Hypothalamus (tissue), 51 donors: ENCODE measurements around the gene PPP1R13B.

ENCODE experiments used
- DNase-seq, 51 donors: peaks; one replicate each; lab custom pipeline; 2025; lab: John Stamatoyannopoulos, UW

Gene PPP1R13B

DNA sequence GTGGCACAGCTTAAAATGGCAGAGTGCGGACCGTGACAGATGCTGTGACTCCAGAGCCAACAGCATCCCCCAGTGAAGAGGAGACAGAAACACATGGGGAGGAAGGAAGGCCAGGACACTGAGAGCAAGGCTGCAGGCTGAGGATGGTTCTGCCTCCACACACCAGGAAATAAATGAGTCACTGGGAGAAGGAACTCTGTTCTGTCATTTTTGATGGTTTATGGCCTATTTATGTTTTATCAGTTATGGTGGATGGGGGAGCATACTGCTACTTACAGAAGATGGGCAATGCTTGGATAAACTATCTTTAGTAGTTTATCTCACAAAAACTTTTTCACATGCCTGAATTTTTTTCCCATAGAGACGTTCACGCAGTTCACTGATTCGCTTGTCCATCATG is 97.9 kb downstream of the PPP1R13B start:
- DNase-seq, result no peak

DNA sequence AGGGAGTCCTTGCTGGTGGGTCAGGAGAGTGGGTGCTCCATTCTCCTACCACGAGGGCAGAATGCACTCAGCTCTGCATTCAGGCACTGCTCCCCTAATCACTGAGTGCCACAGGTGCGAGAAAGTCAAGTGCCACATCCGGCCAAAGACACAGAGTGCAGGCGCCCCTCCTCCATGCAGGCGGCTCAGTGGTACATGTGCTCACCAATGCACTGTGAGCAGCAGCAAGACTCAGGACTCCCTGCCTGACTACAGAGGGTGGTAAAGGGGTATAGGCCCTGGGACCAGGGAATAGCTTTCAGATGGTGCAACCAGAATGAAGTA is 98.9 kb downstream of the PPP1R13B start:
- no peak for DNase-seq

DNA sequence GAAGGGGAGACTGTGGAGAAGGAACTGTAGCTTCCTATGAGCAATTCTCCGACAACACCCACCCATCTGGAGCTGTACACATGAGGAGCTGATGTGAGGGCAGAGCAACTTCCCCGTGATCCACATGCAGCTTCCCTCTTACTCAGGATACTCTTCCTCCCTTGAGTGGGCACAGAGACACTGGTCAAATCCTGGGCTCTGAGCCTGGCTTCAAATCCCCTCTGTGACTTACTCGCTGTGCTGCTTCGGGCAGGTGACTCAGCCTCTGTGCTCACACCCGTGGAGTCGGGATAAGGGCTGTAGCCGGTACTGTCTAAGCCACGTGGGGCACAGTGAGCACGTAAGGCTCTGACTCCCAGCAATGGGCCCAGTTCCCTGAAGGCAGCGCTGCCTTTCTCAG is 100.7 kb downstream of the PPP1R13B start:
- peak in 1 of 51 donors; percentile 69 for DNase-seq

DNA sequence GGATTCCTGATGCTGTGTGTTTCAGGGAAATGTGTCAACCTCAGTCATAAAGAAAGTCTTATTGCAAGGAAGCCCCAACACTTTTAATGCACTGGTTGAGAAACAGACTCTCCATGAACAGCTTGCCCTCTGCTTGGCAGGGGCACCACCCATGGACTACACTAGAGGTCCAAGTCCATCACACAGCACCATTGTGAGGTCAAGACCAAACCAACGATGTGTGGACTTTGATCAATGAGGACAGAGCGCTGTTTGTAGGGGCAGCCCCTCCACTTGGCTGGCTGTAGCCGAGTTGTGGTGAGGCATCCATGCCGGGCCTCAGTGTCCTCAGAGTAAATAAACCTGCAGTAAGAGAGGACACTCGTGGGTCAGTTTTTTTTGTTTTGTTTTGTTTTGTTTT is 102.0 kb downstream of the PPP1R13B start:
- DNase-seq, result no peak

DNA sequence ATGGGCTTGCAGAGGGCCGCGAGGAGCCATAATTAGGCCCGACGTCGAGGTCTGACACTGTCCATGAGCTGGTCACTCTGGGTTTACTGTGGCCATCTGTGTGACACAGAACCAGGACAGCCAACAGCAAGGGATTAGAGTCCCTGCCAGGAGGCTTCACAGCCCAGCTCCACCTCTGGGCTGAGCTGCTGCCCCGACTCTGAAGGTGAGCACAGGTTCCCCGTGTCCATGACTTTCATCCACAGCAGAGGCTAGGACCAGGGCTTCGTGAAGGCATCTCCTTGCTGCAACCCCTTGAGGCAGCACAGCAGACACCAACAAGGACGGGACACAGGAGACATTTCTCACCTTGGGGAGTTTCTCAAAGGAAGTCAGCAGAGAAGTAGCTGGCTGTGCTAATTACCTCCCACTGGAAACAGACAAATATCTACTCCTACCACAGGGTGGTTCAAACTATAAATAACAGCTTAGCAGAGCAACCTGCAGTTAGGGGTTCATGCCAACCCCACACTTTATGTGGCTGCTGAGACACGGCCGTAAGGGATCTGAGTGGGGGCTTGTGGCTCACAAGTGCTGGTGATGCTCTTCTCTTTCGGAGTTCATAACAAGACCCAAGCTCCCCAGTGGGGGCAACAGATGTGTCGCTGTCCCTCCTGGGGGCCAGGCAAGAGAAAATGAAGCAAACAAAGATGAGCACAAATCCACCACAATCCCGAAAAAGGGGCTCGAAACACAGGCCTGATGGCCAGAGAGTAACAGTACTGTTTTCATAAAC is 102.6 kb downstream of the PPP1R13B start:
- DNase-seq, result no peak

DNA sequence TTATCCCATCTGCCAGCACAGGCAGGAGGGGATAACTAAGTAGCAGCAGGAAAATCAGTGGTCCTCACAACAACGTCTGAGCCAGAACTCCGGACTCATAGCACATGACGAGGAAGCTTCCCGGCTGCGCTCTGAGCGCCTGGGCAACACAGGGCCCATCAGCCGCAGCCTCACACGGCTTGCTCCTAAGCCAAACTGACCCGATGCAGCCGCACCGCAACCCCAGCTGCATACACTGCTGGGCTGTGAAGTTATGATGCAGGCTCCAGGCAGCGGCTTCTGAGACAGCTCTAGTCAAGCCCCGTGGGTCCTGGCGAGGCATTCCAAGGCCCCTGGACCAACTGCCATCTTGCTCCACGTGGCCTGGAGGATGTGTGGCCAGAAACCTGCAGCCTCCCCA is 103.7 kb downstream of the PPP1R13B start:
- DNase-seq, result no peak

DNA sequence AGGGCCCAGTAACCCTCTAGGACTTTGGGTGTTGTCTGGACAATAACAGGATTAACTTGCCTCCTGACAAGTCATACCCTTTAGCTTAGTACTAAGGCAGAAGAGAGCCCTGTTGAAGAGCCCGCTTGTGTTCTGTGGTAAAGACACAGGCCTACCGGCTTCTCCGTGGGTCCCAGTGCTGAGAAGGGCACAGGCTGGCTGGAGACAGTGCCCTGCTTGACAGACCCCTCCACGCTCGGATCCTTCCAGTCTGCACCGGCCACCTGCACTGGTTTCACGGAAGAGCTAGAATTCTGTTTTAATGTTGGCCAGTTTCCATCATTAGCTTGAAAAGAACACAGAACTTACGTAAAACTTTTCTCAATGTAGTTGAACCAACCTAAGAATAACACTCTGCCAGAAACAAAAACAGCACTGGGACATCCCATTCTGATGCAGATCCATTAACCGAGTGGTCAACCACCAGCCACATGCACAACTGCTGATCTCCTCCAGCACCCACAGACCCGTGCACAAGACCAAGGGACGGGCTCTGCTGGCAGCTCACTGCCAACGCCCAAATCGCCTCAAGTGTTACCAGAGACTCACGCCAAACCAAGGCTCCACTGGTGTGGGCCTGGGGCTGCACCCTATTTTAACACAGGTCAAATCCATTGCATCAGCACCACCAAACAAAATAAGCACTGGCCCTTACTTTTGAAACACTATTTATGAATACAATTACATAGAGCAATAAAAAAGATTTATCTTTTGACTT is 104.7 kb downstream of the PPP1R13B start:
- no peak for DNase-seq

DNA sequence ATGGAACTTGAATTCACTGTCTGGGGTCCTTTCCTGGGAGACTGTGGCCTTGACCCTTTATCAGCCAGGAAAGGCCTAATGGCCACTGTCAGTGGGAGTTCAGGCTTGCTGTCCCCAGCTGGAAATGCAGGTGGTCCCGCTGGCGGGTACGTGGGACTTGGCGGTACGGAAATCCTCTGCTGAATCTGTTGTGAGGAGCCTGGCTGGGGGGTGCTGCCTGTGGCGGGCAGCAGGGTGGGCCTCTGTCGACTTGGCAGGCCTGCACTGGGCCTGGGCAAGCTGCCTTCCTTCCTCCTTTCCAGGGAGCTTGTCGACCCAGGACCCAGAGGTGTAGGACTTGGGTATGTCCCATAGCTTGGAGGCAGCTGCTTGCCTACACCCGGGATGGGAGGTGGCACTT is 105.5 kb downstream of the PPP1R13B start:
- no peak for DNase-seq

DNA sequence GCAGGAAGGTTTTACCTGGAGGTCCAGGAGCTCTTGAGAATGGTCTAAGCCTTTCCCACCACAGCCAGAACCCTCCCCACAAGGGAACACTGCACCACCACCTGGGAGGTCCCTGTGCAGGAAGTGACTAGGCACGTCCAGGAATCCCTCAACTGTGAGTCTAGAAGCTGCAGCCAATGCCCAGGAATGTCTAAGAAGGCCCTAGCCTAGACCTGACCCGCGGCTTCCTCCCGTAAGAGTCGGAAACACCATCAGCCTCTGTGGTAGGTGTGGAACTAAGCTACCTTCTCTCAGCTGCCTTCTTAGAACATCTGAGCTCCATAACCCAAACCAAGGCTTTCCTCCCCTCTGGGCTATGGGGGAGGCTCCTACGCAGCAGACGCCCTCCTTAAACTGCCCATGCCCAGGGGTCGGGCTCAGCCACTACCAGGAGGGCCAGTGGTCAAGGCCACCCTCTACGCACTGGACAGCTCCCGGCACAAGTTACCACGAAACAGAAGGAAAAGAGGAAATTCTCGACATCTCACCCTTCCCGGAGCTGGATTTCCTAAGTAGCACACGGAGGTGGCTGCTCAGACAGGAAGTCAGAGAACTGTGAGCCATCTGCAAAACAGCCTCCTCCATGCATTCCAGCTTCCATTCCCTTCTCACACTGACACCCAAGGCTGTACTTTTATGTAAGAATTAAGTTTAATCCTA is 106.2 kb downstream of the PPP1R13B start:
- no peak for DNase-seq

DNA sequence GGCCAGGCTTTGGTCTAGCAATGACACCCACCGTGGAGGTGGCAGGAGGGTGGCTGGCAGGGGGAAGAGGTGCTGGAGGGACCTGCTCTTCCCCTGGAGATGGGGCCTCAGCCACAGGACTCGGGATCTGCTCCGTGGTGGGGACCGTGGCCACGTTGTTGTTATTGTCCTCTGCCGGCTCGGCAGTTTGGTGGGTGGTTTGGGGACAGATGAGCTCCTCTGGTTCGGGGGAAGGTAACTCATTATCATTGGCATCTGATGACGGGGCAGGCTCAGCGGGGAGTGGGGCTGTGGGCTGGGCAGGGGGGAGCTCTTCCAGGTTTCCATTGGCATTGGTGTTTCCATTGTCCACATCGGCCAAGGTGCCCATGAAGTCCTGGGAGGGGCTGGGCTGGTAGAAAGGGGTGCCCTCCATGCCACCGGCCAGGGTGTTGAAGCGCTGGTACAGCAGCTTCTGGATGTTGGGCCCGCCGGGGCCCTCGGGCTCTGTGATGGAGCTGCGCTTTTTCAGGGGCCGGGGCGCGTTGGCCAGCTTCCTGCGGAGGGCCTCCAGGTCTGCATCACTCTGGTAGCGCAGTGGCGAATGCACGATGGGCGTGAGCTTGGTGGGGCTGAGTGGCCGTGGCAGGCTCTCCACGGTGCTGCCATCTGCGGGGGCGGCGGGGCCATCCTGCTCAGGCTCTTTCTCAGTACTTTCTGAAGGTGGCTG is 107.4 kb downstream of the PPP1R13B start:
- DNase-seq, result no peak

DNA sequence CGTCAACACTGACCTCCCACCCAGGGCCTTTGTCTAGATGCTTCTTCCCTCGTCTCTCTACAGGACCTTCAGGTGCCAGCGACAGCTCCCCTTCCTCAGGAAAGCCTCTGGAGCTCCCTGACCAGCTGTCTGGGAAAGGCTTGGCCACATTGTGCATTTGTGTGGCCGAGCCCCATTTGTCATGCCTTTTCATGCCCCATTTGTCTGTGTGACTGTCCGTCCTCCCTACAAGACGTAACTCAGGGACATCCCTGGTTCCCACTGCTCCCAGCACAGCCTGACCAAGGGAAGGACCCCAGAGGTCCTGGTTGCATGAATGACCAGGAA is 107.9 kb downstream of the PPP1R13B start:
- DNase-seq, result no peak

DNA sequence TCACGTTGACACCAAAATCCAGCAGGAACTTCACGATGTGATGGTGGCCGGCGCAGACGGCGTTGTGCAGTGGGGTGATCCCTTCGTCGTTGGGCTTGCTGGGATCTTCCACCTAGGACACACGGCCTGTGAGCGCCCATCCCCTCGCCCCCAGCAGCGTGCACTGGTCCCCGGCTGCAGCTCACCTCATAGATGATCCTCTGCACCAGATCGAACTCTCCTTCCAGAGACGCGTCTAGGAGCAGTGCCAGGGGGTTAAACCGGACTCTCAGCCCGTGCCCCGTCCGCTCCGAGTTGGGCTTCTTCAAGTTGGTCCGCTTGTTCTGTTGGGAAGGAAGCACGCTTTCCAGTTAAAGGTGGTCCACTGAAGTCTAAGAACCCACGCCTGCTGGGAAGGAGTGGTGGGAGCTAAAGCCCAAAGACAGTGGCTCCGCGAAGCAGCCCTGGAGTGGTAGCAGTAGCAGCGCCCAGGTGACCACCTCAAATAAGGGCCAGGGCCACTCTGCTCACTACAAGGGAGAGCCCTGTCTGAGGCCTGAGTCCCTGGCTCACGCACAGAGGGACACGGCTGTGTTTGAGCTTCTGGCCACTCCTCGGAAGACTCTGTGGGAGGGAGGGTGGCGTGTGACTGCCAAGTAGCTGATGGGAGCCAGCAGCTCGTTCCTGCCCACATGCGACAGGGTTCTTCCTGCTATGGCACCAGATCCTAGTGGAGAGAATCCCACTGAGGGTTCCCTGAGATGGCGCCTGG is 108.5 kb downstream of the PPP1R13B start:
- peak in 9 of 51 donors; percentile 30 to 62 (median 45) for DNase-seq

DNA sequence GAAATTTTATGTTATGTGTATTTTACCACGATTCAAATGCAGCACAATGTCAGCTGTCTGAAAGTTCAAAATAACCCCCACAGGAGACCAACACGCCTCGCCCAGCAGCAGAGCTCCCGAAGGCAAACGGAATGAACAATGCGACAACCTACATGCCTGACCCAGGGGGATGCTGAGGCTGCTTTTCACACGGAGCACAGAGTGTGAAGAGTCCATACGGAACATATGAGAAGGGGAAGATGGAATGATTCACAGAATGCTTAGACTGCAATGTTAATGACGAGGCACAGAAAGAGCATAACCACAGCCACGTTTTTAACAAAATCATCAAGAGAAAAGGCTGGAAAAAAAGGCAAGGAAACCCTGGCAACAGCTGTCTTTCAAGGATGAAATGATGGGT is 109.2 kb downstream of the PPP1R13B start:
- no peak for DNase-seq

DNA sequence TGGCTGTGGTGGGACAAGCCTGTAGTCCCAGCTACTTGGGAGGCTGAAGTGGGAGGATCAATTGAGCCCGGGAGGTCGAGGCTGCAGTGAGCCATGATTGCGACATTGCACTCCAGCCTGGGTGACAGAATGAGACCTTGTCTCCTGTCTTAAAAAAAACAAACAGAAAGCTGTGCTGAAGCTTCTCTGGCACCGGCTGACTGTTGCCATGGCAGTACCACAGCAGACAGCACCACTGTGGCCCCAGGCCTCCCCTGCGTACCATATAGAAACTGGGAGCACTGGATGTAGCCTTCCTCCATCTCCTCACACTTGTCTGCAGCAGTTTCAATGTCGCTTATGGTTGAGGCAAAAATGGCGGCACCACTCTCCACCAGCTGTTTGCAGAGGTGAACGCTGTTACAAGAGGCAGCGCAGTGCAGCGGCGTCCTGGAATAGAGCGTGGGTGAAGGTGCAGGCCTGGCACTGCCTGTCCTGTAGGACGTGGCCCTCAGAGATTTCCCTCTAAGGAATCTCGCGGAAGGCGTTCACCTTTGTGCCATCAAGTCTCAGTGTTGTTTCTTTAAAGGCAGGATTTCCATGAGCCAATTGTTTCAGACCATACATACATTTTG is 109.8 kb downstream of the PPP1R13B start:
- DNase-seq, result no peak

DNA sequence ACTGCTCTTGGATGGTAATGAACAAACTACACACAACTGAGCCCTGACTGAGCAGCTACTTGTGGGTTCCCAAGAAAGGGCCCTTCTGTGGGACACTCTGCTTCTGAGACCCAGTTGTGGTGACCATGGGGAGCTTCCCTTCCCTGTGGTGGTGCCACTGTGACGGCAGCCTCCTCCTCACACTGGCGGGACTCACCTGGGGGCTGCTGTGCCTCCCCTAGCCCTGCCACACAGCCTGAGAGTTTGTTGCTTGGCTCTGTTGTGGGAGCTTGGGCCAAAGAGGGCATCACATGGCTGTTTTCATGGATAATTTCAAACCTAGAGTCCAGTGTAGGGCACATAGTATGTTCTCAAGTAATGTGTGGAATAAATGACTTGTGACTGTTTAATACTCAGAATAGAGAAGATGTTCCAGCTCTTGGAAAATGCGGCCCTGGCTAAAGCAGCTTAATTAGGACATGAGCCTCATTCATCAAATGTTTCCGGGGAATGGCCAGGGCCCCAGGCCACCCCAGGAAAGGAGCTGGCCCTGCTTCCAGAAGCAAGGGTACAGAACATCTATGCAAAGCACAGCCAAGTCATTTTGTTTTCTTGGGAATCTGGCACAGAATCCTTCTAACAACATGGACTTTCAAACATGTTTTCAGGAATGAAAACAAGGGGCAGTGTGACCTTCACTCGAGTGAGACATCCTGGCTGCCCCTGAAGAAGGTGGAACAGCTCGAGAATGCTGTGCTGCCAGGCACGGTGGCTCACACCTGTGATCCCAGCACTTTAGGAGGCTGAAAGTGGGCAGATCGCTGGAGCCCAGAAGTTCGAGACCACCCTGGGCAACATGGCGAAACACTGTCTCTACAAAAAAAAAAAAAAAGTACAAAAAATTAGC is 110.6 kb downstream of the PPP1R13B start:
- peak in 15 of 51 donors; percentile 22 to 63 (median 41) for DNase-seq

DNA sequence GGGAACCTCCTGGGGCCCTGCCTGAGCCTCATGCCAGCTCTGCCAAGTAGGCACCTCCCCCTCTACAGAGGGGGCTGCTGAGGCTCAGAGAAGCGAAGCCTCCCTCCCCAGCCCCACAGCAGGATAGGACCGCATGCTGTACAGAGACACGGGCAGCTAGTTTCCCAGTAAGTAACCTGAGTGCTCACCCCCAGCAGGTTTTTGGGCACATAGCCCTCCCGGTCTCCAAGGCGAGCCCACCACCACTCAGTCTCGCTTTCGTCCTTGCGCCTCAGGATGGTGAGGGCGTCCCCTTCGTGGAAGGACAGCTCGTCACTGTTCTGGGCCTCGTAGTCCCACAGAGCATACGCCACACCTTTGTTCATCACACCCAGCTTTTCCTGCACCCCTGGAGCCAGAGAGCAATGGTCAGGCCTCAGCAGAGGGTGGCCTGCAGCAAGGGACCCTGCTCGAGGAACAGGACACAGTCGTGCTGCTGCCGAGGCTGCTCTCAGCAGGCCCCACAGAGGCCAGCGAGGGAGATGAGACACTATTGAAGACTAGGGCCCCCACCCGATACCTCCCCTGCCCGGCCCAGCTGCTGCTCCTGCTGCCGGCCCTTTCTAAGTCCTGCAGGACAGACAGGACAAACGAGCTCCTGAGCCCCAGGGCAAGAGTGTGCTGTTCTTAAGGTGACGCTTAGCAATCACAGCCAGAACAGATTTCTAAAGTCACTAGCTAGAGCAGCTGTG is 111.4 kb downstream of the PPP1R13B start:
- peak in 1 of 51 donors; percentile 48 for DNase-seq

DNA sequence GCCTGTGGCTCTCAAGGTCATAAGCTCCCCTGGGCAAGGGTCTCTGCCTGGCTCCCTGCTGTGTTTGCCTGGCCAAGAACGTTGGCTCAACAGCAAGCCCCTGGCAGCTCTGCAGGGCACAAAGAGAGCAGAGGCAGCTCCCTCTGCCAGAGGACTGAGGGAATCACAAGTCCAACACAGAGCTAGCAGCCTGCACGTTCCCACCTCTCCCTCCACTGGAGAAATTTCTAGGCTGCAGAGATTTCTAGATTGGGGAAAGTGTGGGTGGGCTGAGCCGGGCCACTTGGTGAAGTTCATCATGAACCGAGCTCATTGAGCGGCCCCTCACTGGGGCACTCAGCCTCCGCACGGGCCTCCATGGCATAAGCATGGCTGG is 111.9 kb downstream of the PPP1R13B start:
- DNase-seq, result peak in 13 of 51 donors; percentile 32 to 67 (median 52)

DNA sequence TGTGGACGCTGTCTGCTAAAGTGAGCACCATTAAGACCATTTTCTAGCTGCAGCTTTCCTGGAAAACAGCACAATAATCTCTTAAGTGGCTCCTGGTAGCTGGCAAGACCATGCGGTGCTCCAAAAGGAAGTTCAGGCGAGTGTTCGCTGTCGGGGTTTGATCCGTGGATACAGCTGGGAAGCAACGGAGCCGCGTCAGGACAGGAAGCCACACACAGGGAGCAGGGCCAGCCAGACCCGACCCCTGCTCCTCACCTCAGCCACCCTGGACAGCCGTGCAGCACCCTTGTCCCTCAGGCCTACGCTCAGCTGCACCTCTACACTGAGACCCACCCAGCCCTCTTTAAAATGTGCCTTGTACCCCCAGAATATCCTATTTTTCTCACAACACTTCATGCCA is 112.4 kb downstream of the PPP1R13B start:
- DNase-seq, result peak in 4 of 51 donors; percentile 23 to 55 (median 40)
